ENCODE data around the gene AQP2.
A peak's percentile ranks its signal among the peaks of the same experiment; 100 is the strongest.

Gene AQP2

GRCh38 chr12:49944046-49944445 is 6.5 kb upstream of the AQP2 start:
- Histone ChIP-seq H3K9ac (ENCODE audit: low read length) (no peak overlapping the region), H3K36me3 (ENCODE audit: control insufficient read depth, insufficient read depth, low read length, severe bottlenecking) (no peaks in the 10 kb centered on the region), H3K9me3 (ENCODE audit: control insufficient read depth, low read length) (no peaks in the 10 kb centered on the region), H3K4me1 (ENCODE audit: control insufficient read depth, insufficient read depth, low read length) (peaks cover 33% of the 10 kb centered on the region), H3K4me3 (ENCODE audit: low read length) (no peak overlapping the region), H3K27me3 (replicated peaks; ENCODE audit: control insufficient read depth, insufficient read depth, low read length) (no peaks in the 10 kb centered on the region)
- no peak for DNase-seq (ENCODE audit: low read depth)

DNA sequence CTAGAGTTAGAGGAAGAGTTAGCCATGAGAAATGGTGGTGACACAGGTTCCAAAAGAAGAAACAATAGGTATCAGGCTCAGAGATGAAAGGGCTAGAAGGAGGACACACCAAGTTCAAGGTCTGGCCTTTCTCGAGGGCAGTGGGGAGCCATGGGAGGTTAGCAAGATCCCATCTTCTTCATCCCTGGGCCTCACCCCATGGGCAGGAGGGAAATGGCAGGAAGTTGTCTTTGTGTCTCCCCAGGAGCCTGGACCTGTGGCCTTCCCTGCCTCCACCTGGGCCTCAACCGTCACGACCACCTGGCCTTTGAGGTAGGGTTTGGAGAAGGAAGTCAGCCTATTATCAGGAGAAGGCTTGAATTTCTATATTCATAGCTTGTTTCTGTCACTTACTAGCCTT is 5.8 kb upstream of the AQP2 start:
- peaks cover 28% of the 10 kb centered on the region for H3K4me1 ChIP-seq (ENCODE audit: control insufficient read depth, insufficient read depth, low read length)
- no peaks in the 10 kb centered on the region for H3K9me3 ChIP-seq (ENCODE audit: control insufficient read depth, low read length)
- H3K9ac ChIP-seq (ENCODE audit: low read length), result no peak overlapping the region
- no peak for DNase-seq (ENCODE audit: low read depth)
- no peak overlapping the region for H3K4me3 ChIP-seq (ENCODE audit: low read length)
- peaks cover 5% of the 10 kb centered on the region for H3K27me3 ChIP-seq (replicated peaks; ENCODE audit: control insufficient read depth, insufficient read depth, low read length)
- H3K36me3 ChIP-seq (ENCODE audit: control insufficient read depth, insufficient read depth, low read length, severe bottlenecking), result no peaks in the 10 kb centered on the region

DNA sequence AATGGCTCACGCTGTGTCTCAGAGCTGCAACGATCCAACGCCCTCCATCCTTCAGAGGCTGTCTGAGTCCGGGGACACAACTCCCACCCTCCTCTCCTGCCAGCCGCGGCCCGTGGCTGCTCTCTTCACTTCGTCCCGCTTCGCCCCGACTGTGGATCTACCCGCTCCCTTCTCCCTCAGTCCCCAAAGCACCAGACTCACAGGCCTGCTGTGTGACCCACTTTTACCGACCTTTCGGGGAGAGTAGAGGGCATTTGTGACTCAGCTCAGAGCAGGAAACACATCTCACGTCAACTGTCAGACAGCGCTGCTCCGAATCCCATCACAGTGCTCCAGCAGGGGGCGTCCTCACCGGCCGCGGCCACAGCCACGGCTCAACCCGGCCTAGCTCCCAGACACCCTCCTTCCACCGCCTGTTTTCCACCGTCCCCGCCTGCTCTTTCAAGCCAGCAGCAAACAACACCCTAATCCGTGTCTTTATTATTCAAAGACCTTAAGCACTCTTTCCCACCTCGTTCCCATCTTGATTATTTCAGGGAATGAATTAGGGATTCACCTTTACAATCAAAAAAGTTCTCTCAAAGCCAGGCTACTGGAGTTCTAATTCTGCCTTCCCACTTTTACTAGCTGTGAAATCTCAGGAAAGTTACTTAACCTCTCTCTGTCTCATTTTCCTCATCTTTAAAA is 5.0 kb upstream of the AQP2 start:
- H3K4me1 ChIP-seq (ENCODE audit: control insufficient read depth, insufficient read depth, low read length), result peaks cover 26% of the 10 kb centered on the region
- no peaks in the 10 kb centered on the region for H3K36me3 ChIP-seq (ENCODE audit: control insufficient read depth, insufficient read depth, low read length, severe bottlenecking)
- H3K9me3 ChIP-seq (ENCODE audit: control insufficient read depth, low read length), result no peaks in the 10 kb centered on the region
- H3K9ac ChIP-seq (ENCODE audit: low read length), result peak overlapping the region; percentile 57
- peaks cover 5% of the 10 kb centered on the region for H3K27me3 ChIP-seq (replicated peaks; ENCODE audit: control insufficient read depth, insufficient read depth, low read length)
- peak; percentile 92 for DNase-seq (ENCODE audit: low read depth)
- peak overlapping the region; percentile 51 for H3K4me3 ChIP-seq (ENCODE audit: low read length)

GRCh38 chr12:49946086-49946485 is 4.5 kb upstream of the AQP2 start:
- Histone ChIP-seq H3K4me1 (ENCODE audit: control insufficient read depth, insufficient read depth, low read length) (peaks cover 26% of the 10 kb centered on the region), H3K36me3 (ENCODE audit: control insufficient read depth, insufficient read depth, low read length, severe bottlenecking) (no peaks in the 10 kb centered on the region), H3K27me3 (replicated peaks; ENCODE audit: control insufficient read depth, insufficient read depth, low read length) (peaks cover 5% of the 10 kb centered on the region), H3K9ac (ENCODE audit: low read length) (peak overlapping the region; percentile 57), H3K9me3 (ENCODE audit: control insufficient read depth, low read length) (no peaks in the 10 kb centered on the region), H3K4me3 (ENCODE audit: low read length) (no peak overlapping the region)
- no peak for DNase-seq (ENCODE audit: low read depth)

DNA sequence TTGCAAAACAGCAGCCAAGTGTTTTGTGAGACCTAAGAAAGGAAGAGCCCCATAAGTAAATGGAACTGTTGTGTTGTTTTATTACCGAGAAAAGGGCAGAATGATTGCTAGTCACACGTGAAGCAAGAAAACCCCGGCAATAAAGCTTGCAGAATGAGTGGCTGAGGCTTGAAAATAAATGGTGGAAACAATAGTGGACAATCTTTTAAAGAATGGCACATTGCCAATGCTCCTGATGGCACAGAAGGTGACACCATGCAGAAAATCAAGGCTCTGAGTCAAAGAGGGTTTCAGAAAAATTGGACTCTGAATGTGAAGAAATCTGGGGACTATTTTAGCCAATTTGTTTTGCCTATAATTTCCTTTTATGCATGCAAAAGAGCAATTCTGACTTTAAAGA is 4.0 kb upstream of the AQP2 start:
- peaks cover 5% of the 10 kb centered on the region for H3K27me3 ChIP-seq (replicated peaks; ENCODE audit: control insufficient read depth, insufficient read depth, low read length)
- no peak overlapping the region for H3K4me3 ChIP-seq (ENCODE audit: low read length)
- no peaks in the 10 kb centered on the region for H3K36me3 ChIP-seq (ENCODE audit: control insufficient read depth, insufficient read depth, low read length, severe bottlenecking)
- H3K4me1 ChIP-seq (ENCODE audit: control insufficient read depth, insufficient read depth, low read length), result peaks cover 26% of the 10 kb centered on the region
- H3K9me3 ChIP-seq (ENCODE audit: control insufficient read depth, low read length), result no peaks in the 10 kb centered on the region
- DNase-seq (ENCODE audit: low read depth), result no peak
- no peak overlapping the region for H3K9ac ChIP-seq (ENCODE audit: low read length)

- no peaks in the 10 kb centered on the region for H3K36me3 ChIP-seq (ENCODE audit: control insufficient read depth, insufficient read depth, low read length, severe bottlenecking)
- peaks cover 32% of the 10 kb centered on the region for H3K4me1 ChIP-seq (ENCODE audit: control insufficient read depth, insufficient read depth, low read length)
- H3K9me3 ChIP-seq (ENCODE audit: control insufficient read depth, low read length), result no peaks in the 10 kb centered on the region
- H3K27me3 ChIP-seq (replicated peaks; ENCODE audit: control insufficient read depth, insufficient read depth, low read length), result peaks cover 5% of the 10 kb centered on the region
- DNase-seq (ENCODE audit: low read depth), result no peak
- no peak overlapping the region for H3K9ac ChIP-seq (ENCODE audit: low read length)
- H3K4me3 ChIP-seq (ENCODE audit: low read length), result no peak overlapping the region
Observed at GRCh38 chr12:49947593-49948226, 2.8 kb upstream of the AQP2 start.

- Histone ChIP-seq H3K27me3 (replicated peaks; ENCODE audit: control insufficient read depth, insufficient read depth, low read length) (peaks cover 9% of the 10 kb centered on the region), H3K4me1 (ENCODE audit: control insufficient read depth, insufficient read depth, low read length) (peaks cover 27% of the 10 kb centered on the region), H3K9ac (ENCODE audit: low read length) (no peak overlapping the region), H3K4me3 (ENCODE audit: low read length) (no peak overlapping the region), H3K9me3 (ENCODE audit: control insufficient read depth, low read length) (no peaks in the 10 kb centered on the region), H3K36me3 (ENCODE audit: control insufficient read depth, insufficient read depth, low read length, severe bottlenecking) (no peaks in the 10 kb centered on the region)
- DNase-seq (ENCODE audit: low read depth), result no peak
Observed at GRCh38 chr12:49948866-49949845, 1.4 kb upstream of the AQP2 start.

DNA sequence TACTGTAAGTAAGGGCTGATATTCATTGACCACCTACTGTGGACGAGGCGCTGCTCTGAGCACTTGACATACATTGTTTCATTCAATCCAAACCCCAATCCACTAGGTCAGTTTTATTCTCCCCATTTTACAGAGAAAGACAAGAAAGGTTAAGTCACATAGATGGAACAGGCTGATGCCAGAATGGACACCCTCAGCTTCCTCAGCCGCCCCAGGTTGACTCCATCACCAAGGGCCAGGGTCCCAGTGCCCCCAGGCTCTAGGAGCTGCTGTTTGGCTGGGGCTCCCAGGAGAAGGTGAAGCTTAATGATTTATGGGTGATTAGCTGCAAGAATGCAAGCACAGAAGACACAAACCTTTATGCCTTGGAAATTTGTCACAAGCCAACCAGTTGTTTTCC is 671 bp upstream of the AQP2 start:
- H3K27me3 ChIP-seq (replicated peaks; ENCODE audit: control insufficient read depth, insufficient read depth, low read length), result peaks cover 16% of the 10 kb centered on the region
- H3K9ac ChIP-seq (ENCODE audit: low read length), result no peak overlapping the region

GRCh38 chr12:49951411-49952240 is 1.1 kb downstream of the AQP2 start:
- no peaks in the 10 kb centered on the region for H3K36me3 ChIP-seq (ENCODE audit: control insufficient read depth, insufficient read depth, low read length, severe bottlenecking)
- H3K4me1 ChIP-seq (ENCODE audit: control insufficient read depth, insufficient read depth, low read length), result peaks cover 5% of the 10 kb centered on the region
- H3K9me3 ChIP-seq (ENCODE audit: control insufficient read depth, low read length), result no peaks in the 10 kb centered on the region
- H3K27me3 ChIP-seq (replicated peaks; ENCODE audit: control insufficient read depth, insufficient read depth, low read length), result peaks cover 33% of the 10 kb centered on the region
- no peak overlapping the region for H3K9ac ChIP-seq (ENCODE audit: low read length)
- no peak overlapping the region for H3K4me3 ChIP-seq (ENCODE audit: low read length)
- no peak for DNase-seq (ENCODE audit: low read depth)

More for the DNA sequence above, 671 bp upstream of the AQP2 start:
- H3K4me1 ChIP-seq (ENCODE audit: control insufficient read depth, insufficient read depth, low read length), result peaks cover 21% of the 10 kb centered on the region
- H3K36me3 ChIP-seq (ENCODE audit: control insufficient read depth, insufficient read depth, low read length, severe bottlenecking), result no peaks in the 10 kb centered on the region
- no peak overlapping the region for H3K4me3 ChIP-seq (ENCODE audit: low read length)
- H3K9me3 ChIP-seq (ENCODE audit: control insufficient read depth, low read length), result no peaks in the 10 kb centered on the region
- no peak for DNase-seq (ENCODE audit: low read depth)

- Histone ChIP-seq H3K4me1 (ENCODE audit: control insufficient read depth, insufficient read depth, low read length) (peaks cover 5% of the 10 kb centered on the region), H3K36me3 (ENCODE audit: control insufficient read depth, insufficient read depth, low read length, severe bottlenecking) (no peaks in the 10 kb centered on the region), H3K27me3 (replicated peaks; ENCODE audit: control insufficient read depth, insufficient read depth, low read length) (peaks cover 41% of the 10 kb centered on the region), H3K9me3 (ENCODE audit: control insufficient read depth, low read length) (no peaks in the 10 kb centered on the region), H3K9ac (ENCODE audit: low read length) (no peak overlapping the region), H3K4me3 (ENCODE audit: low read length) (no peak overlapping the region)
- DNase-seq (ENCODE audit: low read depth), result no peak
Observed at GRCh38 chr12:49952391-49953055, 2.0 kb downstream of the AQP2 start.

All from adipocyte (in vitro differentiated cells).